Mononuclear cell (primary cell): ENCODE measurements around the gene KRTAP21-2. TPM values are rescaled to one million over a fixed set of nuclear protein-coding genes. Genes with fewer than 3 reads are reported as not detected.

Experiments used
- H3K27me3 ChIP-seq: 2 replicates; pipeline ENCODE4 v1.6.0; 2011; ENCODE audit warnings: low read length, control low read depth; ENCODE audit not compliant: insufficient read depth
- H3K4me1 ChIP-seq: 2 replicates; pipeline ENCODE4 v1.5.1; 2011; ENCODE audit warnings: mild to moderate bottlenecking, low read length, control low read depth; ENCODE audit not compliant: insufficient read depth
- H3K4me3 ChIP-seq: 2 replicates; pipeline ENCODE4 v1.5.1; 2011; ENCODE audit warnings: mild to moderate bottlenecking, low read length, moderate library complexity
- H3K9me3 ChIP-seq: 2 replicates; pipeline ENCODE4 v1.5.1; 2011; ENCODE audit warnings: low read depth, mild to moderate bottlenecking, control low read depth, low read length
- total RNA-seq: library from RNA; depleted of rRNA; stranded (reverse); fragments of >200 nt; gene quantifications from one replicate; pipeline ENCODE4 v1.2.3, GENCODE V29; 2012

KRTAP21-2 gene
- total RNA-seq, 1 donor: not detected

DNA sequence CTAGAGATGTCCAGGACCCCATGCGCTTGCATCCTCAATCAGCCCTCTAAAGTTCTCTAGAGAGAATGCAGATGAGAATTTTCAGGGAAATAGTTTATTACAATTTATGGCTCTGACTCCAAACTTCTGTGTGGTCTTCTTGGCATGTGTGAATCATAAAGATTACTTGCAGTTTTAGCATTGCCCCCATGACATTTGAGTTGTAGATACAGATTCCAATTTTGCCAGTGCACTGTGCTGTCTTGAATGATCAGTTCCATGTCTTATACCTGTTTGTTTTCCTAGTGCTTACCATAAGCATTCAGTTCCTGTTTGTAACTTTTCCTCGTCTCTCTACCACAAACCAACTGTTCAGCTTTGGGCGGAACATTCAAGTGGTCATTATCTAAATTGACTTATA lies 33.3 kb downstream of the KRTAP21-2 start:
- Histone ChIP-seq H3K4me3 (no peak overlapping the region), H3K9me3 (no peaks in the 10 kb centered on the region), H3K4me1 (no peaks in the 10 kb centered on the region), H3K27me3 (no peaks in the 10 kb centered on the region)

GRCh38 chr21:30710499-30710898 lies 36.6 kb downstream of the KRTAP21-2 start:
- H3K27me3 ChIP-seq: no peaks in the 10 kb centered on the region
- no peaks in the 10 kb centered on the region for H3K4me1 ChIP-seq
- H3K4me3 ChIP-seq: no peak overlapping the region
- H3K9me3 ChIP-seq: no peaks in the 10 kb centered on the region

DNA sequence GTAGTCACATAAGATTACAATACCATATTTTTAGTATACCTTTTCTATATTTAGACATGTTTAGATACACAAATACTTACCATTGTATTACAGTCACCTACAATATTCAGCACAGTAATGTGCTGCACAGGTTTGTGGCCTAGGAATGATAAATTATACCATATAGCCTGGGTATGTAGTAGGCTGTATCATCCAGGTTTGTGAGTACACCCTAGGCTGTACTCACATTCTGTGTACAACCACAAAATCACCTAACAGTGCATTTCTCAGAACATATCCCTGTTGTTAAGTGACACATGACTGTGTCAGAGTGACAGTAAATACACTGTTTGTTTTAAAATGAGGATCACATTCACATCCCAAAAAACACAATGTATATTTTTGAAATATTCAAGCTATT lies 39.6 kb downstream of the KRTAP21-2 start:
- no peaks in the 10 kb centered on the region for H3K4me1 ChIP-seq
- no peaks in the 10 kb centered on the region for H3K9me3 ChIP-seq
- H3K4me3 ChIP-seq: no peak overlapping the region
- no peaks in the 10 kb centered on the region for H3K27me3 ChIP-seq

Other genes with a start within 250 kb of the KRTAP21-2 start
- gene KRTAP19-5, start 245.1 kb downstream of the KRTAP21-2 start, total RNA-seq: not detected
- not detected for gene KRTAP19-6, start 205.4 kb downstream of the KRTAP21-2 start, total RNA-seq
- gene KRTAP19-7, start 185.9 kb downstream of the KRTAP21-2 start, total RNA-seq: not detected
- not detected for gene KRTAP22-2, start 156.9 kb downstream of the KRTAP21-2 start, total RNA-seq
- not detected for gene KRTAP6-3, start 154.8 kb downstream of the KRTAP21-2 start, total RNA-seq
- gene KRTAP6-2, start 148.4 kb downstream of the KRTAP21-2 start, total RNA-seq: not detected
- not detected for gene KRTAP22-1, start 146.2 kb downstream of the KRTAP21-2 start, total RNA-seq
- gene KRTAP6-1, start 133.3 kb downstream of the KRTAP21-2 start, total RNA-seq: not detected
- gene KRTAP20-1, start 130.8 kb downstream of the KRTAP21-2 start, total RNA-seq: not detected
- not detected for gene KRTAP20-4, start 126.6 kb downstream of the KRTAP21-2 start, total RNA-seq
- not detected for gene KRTAP20-2, start 112.1 kb downstream of the KRTAP21-2 start, total RNA-seq
- not detected for gene KRTAP20-3, start 104.4 kb downstream of the KRTAP21-2 start, total RNA-seq
- gene KRTAP21-3, start 28.5 kb downstream of the KRTAP21-2 start, total RNA-seq: not detected
- gene KRTAP21-1, start 8.2 kb upstream of the KRTAP21-2 start, total RNA-seq: not detected
- not detected for gene KRTAP8-1, start 66.0 kb upstream of the KRTAP21-2 start, total RNA-seq
- not detected for gene KRTAP7-1, start 82.5 kb upstream of the KRTAP21-2 start, total RNA-seq
- not detected for gene KRTAP11-1, start 134.3 kb upstream of the KRTAP21-2 start, total RNA-seq